ENCODE results near the gene POFUT1. TPM values are rescaled to one million over a fixed set of nuclear protein-coding genes. Genes with fewer than 3 reads are reported as not detected.
"Not testable (repeated sequence)": the region's sequence is repeated elsewhere in the genome, so short reads cannot be mapped to it uniquely, and the experiment has no call there.

POFUT1 gene
- total RNA-seq, 1 experiment from 2014 or later: 52.4 TPM

DNA sequence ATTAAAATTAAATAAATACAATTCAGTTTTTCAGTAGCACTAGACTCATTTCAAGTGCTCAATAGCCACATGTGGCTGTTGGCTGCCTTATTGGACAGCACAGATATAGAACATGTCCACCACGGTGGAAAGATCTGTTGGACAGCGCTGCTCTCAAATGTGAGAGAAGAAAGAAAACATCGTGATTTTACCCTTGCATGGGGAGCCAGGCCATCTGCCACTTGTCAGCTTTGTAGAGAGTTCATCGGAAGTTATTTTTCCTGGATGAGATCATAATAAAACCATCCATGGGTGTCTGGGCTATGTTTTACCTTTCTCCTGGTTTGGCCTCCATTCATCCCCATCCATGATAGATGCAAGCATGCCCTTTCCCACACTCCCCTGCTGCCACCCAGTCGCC is 63.9 kb downstream of the POFUT1 start:
- no peaks in the 10 kb centered on the region for H3K4me1 ChIP-seq (replicated peaks)
- DNase-seq (ENCODE audit: low read depth in 1 of 2, low spot score in 2 of 2): no peak
- H3K27me3 ChIP-seq (replicated peaks): no peaks in the 10 kb centered on the region
- no peak overlapping the region for H3K4me3 ChIP-seq
- no peak overlapping the region for H3K27ac ChIP-seq
- 0 out of 2 replicates have a peak, but pooled peaks cover 3% of the 10 kb centered on the region for H3K9me3 ChIP-seq (replicated peaks)
- no peaks in the 10 kb centered on the region for H3K36me3 ChIP-seq

DNA sequence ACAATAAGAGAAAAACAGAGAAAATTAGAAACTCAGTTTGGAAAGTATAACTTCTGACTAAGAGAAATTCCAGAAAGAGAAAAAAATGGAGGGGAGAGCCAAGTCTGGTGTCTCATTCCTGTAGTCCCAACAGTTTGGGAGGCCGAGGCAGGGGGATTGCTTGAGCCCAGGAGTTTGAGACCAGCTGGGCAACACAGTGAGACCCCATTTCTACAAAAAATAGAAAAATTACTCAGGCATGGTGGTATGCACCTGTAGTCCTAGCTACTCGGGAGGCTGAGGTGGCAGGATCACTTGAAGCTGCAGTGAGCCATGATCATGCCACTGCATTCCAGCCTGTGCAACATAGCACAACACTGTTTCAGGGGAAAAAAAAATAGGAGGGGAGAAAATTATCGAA is 66.7 kb downstream of the POFUT1 start:
- H3K4me1 ChIP-seq (replicated peaks): peaks cover 10% of the 10 kb centered on the region

DNA sequence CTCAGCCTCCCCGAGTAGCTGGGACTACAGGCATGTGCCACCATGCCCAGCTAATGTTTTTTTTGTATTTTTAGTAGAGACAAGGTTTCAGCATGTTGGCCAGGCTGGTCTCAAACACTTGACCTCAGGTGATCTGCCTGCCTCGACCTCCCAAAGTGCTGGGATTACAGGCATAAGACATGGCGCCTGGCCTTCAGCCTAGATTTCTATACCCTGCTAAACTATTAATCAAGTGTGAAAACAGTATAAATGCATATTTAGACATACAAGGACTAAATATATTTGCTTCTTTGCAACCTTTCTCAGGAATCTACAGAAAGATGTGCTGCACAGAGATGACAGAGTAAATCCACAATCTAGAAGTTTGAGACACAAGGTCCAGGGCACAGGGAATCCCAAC is 67.5 kb downstream of the POFUT1 start:
- H3K27me3 ChIP-seq (replicated peaks); H3K9me3 ChIP-seq (replicated peaks); H3K4me1 ChIP-seq (replicated peaks); H3K4me3 ChIP-seq; DNase-seq (ENCODE audit: low read depth in 1 of 2, low spot score in 2 of 2); H3K27ac ChIP-seq; H3K36me3 ChIP-seq: not testable (repeated sequence)

More for the DNA sequence above, 66.7 kb downstream of the POFUT1 start:
- no peak for DNase-seq (ENCODE audit: low read depth in 1 of 2, low spot score in 2 of 2)
- Histone ChIP-seq H3K27me3 (replicated peaks) (no peaks in the 10 kb centered on the region), H3K9me3 (replicated peaks) (0 out of 2 replicates have a peak, but pooled peaks cover 3% of the 10 kb centered on the region), H3K27ac (no peak overlapping the region), H3K4me3 (no peak overlapping the region), H3K36me3 (peaks cover 4% of the 10 kb centered on the region)

DNA sequence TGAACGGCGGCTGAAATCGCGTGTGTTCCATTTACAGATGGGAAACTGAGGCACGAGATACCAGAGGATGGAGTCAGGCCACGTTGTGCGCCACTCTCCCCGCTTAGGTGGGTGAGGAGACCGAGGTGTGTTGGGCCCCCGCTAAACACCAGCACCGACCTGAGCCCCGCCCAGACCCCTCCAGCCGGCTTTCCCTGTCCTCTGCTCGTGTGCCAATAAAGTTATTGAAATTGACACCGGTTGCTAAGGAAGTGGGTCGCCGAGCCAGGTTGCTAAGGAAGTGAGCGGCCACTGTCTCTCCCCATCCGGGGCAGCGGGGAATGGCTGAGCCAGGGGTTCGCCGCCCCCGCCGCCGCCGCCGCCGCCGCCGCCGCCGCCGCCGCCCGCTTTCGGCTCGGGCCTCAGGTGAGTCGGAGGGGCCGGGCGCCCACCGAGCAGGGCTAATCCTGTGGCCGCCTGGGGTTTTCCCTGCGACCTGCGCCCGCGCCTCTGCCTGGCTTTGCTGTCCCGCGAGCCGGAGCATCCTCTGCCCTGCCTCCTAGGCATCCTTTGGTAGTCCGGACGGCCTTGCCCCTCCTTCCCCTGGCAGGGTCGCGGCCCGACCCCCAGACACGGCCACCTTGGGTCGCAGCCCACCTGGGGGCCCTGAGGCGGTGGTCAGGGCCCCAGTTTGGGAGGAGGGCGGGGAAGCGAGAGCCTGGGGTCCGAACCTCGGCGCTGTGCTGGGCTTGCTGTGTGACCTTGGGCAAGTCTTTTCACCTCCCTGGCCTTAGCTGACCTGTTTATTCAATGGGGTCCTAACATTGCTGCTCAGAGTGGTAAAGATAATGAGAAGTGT is 69.9 kb downstream of the POFUT1 start, which contains the start of gene KIF3B:
Gene KIF3B (plus strand): TSS at position 291 of the 838 bp plus-strand sequence. CDS start 32,127 bp downstream, outside the sequence.
- peaks cover 8% of the 10 kb centered on the region for H3K36me3 ChIP-seq
- 0 out of 2 replicates have a peak, but pooled peaks cover 3% of the 10 kb centered on the region for H3K9me3 ChIP-seq (replicated peaks)
- peak within 1 kb of the TSS; percentile 89 for H3K4me3 ChIP-seq
- peak within 1 kb of the TSS; percentile 6; the same call in 1 of the 2 replicates for H3K27ac ChIP-seq
- H3K4me1 ChIP-seq (replicated peaks): peaks cover 10% of the 10 kb centered on the region
- peak; percentile 60 to 91 for DNase-seq (ENCODE audit: low read depth in 1 of 2, low spot score in 2 of 2)
- H3K27me3 ChIP-seq (replicated peaks): no peaks in the 10 kb centered on the region

DNA sequence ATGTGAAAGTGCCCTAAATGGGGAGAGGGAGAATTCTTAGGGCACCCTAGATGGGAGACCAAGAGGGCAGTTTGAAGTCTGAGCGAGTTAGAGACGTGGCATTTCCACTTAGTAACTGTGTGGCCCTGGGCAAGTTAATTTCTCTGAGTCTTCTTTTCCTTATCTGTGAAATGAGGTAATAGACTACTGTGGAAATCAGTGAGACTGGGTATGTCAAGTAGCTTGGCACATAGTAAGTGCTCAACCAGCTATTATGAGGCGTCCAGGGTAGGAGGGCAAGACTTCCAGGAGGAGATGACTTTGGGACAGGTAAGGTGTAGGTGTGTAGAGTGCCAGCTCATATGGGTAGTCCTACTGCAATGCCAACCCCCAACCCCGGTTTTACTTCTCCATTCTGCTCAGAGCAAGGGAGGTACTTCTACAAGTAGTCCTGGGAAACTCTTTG is 70.5 kb downstream of the POFUT1 start:
- DNase-seq (ENCODE audit: low read depth in 1 of 2, low spot score in 2 of 2): no peak
- 0 out of 2 replicates have a peak, but pooled peaks cover 3% of the 10 kb centered on the region for H3K9me3 ChIP-seq (replicated peaks)
- no peaks in the 10 kb centered on the region for H3K27me3 ChIP-seq (replicated peaks)
- no peak overlapping the region for H3K27ac ChIP-seq
- H3K36me3 ChIP-seq: peaks cover 8% of the 10 kb centered on the region
- H3K4me1 ChIP-seq (replicated peaks): peaks cover 10% of the 10 kb centered on the region
- H3K4me3 ChIP-seq: peak overlapping the region; percentile 89

DNA sequence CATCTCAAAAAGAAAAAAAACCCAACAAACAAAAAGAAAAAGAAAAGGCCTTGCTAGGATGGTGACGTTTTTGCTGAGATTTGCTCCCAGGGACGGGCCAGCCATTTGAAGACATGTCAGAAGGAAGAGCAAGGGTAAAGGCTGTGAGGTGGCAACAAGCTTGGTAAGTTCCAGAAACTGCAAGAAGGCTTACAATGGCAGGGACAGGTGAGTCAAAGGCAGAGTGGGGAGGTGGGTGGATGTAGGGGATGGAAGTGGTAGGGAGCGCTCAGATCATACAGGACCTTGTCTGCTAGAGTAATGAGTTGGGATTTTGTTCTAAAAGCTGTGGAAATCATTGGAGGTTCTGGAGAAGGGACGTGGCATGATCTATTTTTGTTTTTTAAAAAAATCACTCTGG is 74.0 kb downstream of the POFUT1 start:
- H3K27ac ChIP-seq: no peak overlapping the region
- no peak for DNase-seq (ENCODE audit: low read depth in 1 of 2, low spot score in 2 of 2)
- no peak overlapping the region for H3K4me3 ChIP-seq
- H3K9me3 ChIP-seq (replicated peaks): no peaks in the 10 kb centered on the region
- peaks cover 10% of the 10 kb centered on the region for H3K4me1 ChIP-seq (replicated peaks)
- H3K27me3 ChIP-seq (replicated peaks): no peaks in the 10 kb centered on the region
- peaks cover 8% of the 10 kb centered on the region for H3K36me3 ChIP-seq

DNA sequence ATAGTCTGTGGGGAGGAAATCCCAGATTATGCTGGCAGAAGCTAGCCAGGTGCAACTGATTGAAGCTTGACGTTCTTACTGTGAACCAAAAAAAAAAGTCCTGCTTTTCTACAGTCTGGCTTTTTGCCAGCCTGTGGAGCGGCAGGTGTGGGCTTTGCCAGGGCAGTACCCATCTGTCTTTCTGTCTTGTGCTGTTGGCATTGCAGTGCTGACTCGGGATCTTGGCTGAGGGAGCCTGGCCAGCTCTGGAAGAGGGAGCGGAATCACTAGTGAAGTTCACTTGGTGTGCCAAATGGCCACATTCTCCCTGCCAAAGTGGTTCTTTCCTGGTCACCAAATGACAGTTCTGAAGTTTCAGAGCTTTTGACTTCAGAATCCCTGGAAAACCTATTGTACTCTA is 74.8 kb downstream of the POFUT1 start:
- no peak overlapping the region for H3K4me3 ChIP-seq
- no peaks in the 10 kb centered on the region for H3K27me3 ChIP-seq (replicated peaks)
- H3K4me1 ChIP-seq (replicated peaks): peaks cover 5% of the 10 kb centered on the region
- peaks cover 8% of the 10 kb centered on the region for H3K36me3 ChIP-seq
- no peaks in the 10 kb centered on the region for H3K9me3 ChIP-seq (replicated peaks)
- no peak overlapping the region for H3K27ac ChIP-seq
- DNase-seq (ENCODE audit: low read depth in 1 of 2, low spot score in 2 of 2): no peak

DNA sequence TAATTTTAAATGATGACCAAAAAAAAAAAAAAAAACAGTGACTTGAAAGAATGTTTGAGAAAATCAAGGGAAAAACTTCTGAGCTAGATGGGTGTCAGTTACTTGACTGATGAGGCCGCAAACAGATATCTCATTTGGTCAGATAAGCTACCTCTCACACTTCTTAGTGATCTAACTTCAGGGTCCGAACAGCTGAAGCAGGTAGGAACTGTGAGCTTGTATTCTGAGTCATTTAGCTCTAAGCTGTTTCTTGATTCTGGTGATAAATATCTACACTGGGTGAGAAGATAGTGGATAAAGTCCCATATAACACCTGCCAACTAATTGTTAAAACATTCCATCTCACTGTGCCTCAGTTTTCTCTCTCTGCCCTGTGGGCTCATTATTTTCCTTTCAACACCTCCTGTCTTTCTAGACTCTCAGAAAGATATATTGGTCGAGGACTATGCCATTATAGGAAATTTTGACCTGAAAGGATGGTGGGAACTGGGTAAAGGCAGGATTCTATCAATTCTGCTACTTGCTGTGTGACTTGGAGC is 77.5 kb downstream of the POFUT1 start:
- no peak overlapping the region for H3K27ac ChIP-seq
- no peaks in the 10 kb centered on the region for H3K27me3 ChIP-seq (replicated peaks)
- DNase-seq (ENCODE audit: low read depth in 1 of 2, low spot score in 2 of 2): no peak
- H3K36me3 ChIP-seq: peaks cover 4% of the 10 kb centered on the region
- H3K9me3 ChIP-seq (replicated peaks): no peaks in the 10 kb centered on the region
- H3K4me3 ChIP-seq: no peak overlapping the region
- no peaks in the 10 kb centered on the region for H3K4me1 ChIP-seq (replicated peaks)

DNA sequence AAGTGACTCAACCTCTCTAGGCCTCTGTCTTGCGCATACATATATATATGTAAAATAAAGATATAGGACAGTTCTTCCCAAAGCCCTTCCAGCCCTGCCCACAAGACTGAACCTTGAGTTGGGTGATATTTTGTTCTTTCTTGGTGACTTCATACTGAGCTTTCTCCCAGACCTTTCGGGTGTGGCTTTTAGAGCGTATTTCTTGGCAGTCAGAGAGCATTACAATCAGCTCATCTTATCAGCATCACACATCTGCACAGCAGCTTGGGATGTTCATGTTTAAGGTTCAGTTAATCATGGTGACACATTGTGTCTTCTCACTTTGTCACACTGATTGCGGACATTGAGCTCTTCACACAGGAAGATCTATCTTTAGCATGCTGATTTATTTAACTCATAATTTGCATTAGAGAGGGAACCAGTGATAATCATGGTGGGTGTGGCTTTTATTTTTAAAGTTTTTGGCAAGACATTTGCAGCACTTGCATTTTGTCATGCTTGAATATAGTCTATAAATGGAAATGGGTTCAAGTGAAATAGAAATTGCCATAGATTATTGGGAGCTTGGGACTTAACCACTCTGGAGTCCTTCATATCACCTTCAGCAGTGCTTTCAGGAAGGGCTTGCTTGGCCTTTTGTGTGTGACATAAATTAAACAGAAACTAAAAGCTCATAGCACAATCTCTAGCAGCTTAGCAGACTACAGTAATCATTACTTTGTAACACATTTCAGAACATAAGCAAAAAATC is 78.1 kb downstream of the POFUT1 start:
- Histone ChIP-seq H3K4me1 (replicated peaks) (no peaks in the 10 kb centered on the region), H3K9me3 (replicated peaks) (no peaks in the 10 kb centered on the region), H3K27ac (no peak overlapping the region), H3K4me3 (no peak overlapping the region), H3K27me3 (replicated peaks) (no peaks in the 10 kb centered on the region), H3K36me3 (peaks cover 4% of the 10 kb centered on the region)
- no peak for DNase-seq (ENCODE audit: low read depth in 1 of 2, low spot score in 2 of 2)

DNA sequence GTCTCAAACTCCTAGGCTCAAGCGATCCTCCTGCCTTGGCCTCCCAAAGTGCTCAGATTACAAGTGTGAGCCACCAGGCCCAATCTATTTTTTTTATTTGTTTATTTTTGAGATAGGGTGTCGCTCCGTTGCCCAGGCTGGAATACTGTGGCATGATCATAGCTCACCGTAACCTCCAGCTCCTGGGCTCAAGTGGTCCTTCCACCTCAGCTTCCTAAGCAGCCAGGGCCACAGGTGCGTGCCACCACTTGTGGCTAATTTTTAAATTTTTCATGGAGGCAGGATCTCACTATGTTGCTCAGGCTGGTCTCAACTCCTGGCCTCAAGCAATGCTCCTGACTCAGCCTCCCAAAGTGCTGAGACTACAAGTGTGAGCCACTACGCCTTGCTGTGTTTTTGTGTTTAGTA is 79.6 kb downstream of the POFUT1 start:
- Histone ChIP-seq H3K36me3 (no peaks in the 10 kb centered on the region), H3K27ac (no peak overlapping the region), H3K4me1 (replicated peaks) (no peaks in the 10 kb centered on the region), H3K27me3 (replicated peaks) (no peaks in the 10 kb centered on the region), H3K4me3 (no peak overlapping the region), H3K9me3 (replicated peaks) (no peaks in the 10 kb centered on the region)
- DNase-seq (ENCODE audit: low read depth in 1 of 2, low spot score in 2 of 2): no peak

Other genes with a start within 250 kb of the POFUT1 start
- not detected in 2 replicates for gene XKR7, start 239.7 kb upstream of the POFUT1 start, total RNA-seq (2014; rRNA removed; shearing (Covaris generic))
- gene CCM2L, start 197.4 kb upstream of the POFUT1 start, total RNA-seq (2014; rRNA removed; shearing (Covaris generic)): not detected in 2 replicates
- gene HCK, start 155.6 kb upstream of the POFUT1 start, total RNA-seq (2014; rRNA removed; shearing (Covaris generic)): not detected in 2 replicates
- gene TM9SF4, start 98.2 kb upstream of the POFUT1 start, total RNA-seq (2014; rRNA removed; shearing (Covaris generic)): 18.4 and 26.9 TPM in 2 replicates
- 2.6 and 3.3 TPM in 2 replicates for gene PLAGL2, start 137 bp upstream of the POFUT1 start, total RNA-seq (2014; rRNA removed; shearing (Covaris generic))
- 12.9 and 15.7 TPM in 2 replicates for gene KIF3B, start 69.8 kb downstream of the POFUT1 start, total RNA-seq (2014; rRNA removed; shearing (Covaris generic))
- 19.9 and 35.2 TPM in 2 replicates for gene ASXL1, start 150.5 kb downstream of the POFUT1 start, total RNA-seq (2014; rRNA removed; shearing (Covaris generic))